ENCODE data around the gene VWCE.

VWCE gene

GRCh38 chr11:61329871-61330270, 34.8 kb upstream of the VWCE start:
- no peak for DNase-seq (ENCODE audit: low read depth)

DNA sequence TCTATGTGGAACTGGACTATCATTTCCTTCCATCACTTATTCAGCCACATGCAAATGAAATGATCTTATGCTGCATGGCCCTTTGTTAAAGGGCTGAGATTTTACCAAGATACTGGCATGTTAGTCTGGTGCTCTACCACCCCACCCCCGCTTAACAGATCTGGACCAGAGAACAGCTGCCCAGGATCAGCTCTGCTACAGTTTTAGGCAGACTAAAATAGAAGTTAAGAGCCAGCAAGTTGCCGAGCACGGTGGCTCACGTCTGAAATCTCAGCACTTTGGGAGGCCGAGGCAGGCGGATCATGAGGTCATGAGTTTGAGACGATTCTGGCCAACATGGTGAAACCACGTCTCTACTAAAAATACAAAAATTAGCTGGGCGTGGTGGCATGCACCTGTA, 33.2 kb upstream of the VWCE start:
- no peak for DNase-seq (ENCODE audit: low read depth)

DNA sequence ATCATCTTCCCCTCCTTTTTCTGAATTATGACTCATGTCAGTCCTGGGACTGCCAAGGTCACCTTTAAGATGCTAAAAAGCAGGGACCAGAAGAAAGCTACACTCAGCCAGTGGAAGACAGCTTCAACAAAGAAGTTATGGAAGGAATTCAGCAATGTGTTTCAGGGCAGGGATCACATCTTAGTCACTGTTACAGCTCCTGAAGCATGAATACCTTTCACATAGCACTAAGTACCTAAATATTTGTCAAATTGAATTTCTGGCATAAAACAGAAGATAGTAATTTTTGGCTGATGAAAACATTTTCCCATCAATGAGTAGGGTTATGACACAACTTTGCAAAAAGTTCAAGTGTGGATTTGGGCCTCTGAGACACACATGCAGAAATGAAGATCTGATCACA, 32.6 kb upstream of the VWCE start:
- DNase-seq (ENCODE audit: low read depth) = no peak

DNA sequence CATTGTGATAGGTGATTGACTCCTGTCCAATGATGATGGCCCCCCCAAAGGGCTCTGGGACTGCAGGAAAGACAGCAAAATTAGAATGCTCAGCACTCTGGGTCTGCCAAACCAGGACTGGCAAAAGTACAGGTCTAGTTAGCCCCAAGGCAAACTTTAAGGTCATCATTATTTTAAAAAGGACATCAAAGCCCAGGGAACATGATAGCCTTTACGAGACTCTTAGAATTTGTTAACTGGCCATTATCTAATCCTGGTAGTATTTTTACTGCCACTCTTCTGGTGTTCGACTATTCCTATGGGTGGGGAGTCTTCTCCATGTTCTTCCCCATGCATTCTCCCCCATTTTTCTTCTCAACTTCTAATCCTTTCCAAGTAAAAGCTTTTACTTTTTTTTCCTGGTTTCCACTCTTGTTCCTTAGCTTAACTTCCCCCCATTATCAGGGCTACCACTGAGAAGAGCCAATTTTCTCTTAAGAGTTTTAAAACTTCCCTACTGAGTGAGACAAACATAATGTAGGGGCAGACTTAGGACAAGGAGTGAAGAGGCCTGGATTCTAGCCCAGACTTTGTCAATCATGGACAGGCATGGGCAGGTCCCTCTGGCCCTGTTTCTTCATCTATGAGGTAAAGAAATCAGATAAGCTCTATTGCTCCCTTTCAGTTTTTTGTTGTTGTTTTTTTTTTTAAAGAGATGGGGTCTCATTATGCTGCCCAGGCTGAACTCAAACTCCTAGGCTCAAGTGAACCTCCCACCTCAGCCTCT, 30.7 kb upstream of the VWCE start:
- DNase-seq (ENCODE audit: low read depth) = no peak

DNA sequence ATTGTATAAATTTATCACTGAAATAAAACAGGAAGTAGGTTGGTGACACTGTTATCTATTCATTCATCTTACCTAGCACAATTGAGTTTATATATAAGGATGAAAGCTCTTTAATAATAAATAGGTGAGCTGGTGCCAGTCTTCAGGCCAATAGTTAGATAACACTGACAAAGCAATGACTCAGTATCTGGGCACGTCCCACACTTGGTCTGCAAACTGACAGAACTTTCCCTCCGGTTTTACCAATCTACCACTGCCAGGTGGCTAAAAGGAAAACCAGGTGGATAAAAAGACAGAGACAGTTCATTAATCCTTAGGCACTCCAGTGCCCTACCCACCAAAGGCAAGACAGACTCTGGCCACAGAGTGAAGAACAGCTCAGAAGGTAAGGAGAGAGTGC, 20.1 kb upstream of the VWCE start:
- no peak for DNase-seq (ENCODE audit: low read depth)

GRCh38 chr11:61310749-61311148, 15.6 kb upstream of the VWCE start:
- DNase-seq (ENCODE audit: low read depth) = no peak

DNA sequence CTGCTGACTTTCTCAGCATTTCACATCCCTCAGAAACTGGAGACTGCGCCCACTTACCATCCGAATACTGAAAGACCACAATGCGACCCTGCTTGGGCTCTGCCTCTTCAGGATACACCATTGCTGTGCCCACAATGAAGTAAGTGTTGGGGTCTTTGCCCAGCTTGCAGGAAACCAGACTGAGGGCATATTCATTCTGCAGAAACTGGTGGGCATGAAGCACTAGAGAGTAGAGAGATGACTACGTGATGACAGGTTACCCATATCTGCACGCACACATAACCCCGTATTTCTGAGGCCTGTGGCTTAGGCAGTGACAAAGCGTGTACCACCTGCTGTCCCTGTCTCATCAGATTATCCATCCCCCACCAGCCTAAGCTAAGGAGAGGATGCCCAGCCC, 14.6 kb upstream of the VWCE start:
- no peak for DNase-seq (ENCODE audit: low read depth)

DNA sequence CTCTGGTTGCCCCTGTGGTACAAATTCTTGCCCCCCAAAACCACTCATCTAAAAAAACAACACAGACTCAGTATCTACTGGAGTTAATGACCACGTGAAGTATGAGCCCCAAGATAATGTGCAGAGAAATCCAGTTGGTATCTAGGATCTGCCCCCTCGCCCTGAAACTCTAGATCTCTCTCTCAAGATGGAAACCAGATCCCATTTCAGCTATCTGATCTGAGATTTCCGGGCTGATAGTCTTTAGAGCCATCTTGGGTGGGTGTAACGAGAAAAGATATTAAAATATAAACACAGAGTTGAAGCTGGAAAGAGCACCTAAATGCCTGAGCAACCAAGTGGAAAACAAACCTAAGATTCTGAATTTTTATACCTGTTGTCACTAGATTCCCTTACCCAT, 14.0 kb upstream of the VWCE start:
- no peak for DNase-seq (ENCODE audit: low read depth)

DNA sequence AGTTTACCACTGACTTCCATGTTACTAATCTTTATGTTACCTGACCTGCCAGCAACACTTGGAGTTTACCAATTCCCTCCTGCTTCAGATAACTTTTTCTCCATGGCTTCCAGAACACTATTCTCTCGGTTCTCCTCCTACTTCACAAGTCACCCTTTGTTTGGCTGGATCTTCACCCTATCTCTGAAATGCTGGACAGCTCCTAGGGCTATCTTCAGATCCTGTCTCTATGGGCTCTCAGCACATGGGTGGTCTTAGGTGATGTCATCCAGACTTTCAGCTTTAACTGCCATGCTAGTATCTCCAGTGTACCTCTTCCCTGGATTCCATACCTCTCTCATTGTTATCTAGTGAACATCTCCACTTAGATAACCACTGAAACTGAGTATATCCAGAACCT, 12.2 kb upstream of the VWCE start:
- no peak for DNase-seq (ENCODE audit: low read depth)

- DNase-seq (ENCODE audit: low read depth) = no peak
Measured at GRCh38 chr11:61306221-61306620, 11.1 kb upstream of the VWCE start.

DNA sequence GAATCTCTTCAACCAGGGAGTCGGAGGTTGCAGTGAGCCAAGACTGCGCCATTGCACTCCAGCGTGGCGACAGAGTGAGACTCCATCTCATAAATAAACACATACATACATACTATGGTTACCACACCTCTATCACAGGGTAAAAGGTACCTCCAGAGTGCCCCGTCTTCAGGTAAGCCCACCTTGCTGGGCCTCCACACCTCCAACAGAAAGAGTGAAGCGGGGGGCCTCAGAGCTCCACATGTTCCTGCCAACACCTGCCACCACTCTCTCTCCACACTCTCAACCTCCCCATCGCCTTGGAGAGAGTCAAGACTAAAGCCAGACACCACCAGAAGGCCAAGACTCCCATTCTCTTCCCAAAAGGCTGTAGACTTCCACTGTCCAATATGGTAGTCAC, 10.3 kb upstream of the VWCE start:
- DNase-seq (ENCODE audit: low read depth) = no peak

DNA sequence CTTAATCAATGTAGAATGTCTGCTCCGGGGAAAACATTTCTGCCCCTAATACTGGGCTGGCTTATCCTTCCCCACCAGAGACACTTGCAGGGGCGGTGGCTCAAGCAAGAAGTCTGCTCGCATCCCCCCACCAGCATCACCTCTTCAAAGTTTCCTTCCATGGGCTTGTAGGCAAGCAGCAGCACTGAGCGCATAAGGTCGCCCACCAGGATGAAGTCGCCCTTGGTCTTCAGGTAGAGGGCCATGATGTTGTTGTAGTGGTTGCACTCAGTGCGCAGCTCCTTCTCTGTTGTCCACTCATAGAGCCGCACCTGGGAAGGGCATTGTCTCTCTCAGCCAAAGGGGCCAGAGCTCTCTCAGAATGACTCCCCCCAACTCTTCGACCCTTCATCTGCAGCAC, 8.6 kb upstream of the VWCE start:
- DNase-seq (ENCODE audit: low read depth) = no peak

DNA sequence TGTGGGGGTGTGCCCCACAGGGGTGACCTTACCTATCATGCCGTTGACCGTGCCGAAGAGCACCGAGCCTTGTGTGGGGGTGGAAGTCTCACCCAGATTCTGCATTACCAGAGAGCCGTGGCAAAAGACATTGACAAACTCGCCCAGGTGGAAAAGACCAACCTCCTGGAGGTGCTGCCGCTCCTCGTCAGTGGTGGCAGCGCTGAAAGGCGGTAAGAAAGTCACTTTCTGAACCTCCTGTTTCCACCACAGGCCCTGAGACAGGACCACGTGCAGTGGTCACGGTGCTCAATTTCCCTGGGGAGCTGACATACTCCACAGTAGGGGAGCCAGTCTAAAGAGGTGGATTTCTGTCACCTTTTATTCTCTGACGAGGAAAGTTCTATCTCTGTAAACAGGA, 7.4 kb upstream of the VWCE start:
- DNase-seq (ENCODE audit: low read depth) = no peak

DNA sequence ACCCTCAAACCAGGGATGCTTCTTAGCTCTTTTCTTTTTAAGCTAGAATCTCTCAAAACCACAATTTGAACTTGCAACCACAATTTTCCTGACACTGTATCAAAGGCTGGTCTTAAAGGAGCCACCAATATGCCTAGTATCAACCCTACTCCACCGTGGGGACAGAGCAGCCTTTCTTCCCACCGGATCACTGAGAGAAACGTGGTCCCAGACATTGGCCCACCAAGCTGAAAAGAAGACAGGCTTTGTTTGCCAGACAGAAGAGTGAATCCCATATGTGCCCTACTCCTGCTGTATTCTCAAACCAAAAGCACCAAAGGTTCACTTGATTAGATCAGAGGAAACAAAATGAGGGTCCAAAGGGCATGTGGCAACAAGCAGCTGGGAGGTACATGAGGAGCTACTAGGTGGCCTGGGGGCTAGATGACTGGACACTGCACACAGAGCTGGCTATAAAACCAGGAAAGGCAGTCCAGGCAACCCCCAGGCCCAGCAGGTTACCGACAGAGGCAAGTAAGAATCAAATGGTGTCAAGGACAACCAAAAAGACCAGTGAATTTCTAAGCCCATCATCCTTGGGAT, 3.6 kb upstream of the VWCE start:
- DNase-seq (ENCODE audit: low read depth) = no peak

GRCh38 chr11:61297746-61298145, 2.6 kb upstream of the VWCE start:
- DNase-seq (ENCODE audit: low read depth) = no peak

DNA sequence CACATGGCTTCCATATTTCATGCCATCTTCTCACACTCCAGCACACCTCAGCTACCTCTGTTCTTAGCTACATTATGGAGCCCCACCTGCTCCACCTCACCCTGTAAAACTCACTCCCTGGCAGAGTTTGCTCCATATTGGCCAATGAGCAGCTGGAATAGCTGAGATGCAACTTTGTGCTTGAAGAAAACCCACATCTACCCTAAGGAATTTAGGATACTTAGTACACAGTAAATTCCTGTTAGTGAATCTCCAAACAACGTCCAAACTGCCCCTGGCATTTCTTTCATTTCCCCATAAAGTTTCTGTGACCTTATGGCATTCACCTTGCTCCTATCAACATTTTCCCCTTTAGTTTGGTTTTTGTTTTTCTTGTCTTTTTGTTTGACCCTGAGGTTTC, 2.2 kb upstream of the VWCE start:
- DNase-seq (ENCODE audit: low read depth) = no peak

DNA sequence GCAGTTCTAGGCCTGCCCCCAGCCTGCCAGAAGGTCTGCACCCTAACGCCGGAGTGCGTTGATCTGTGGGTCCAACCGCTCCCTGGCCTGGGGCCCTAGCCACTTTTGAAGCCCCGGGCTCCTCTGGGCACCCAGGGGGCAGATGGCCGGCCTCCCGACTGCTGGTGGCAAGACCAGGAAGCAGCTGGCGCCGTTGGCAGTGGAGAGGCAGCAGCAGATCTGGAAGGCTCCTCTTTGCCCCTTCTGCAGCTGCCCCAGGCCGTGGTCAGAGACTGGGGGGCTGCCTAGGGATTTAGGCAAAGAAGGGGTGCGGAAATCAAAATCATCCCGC, 445 bp upstream of the VWCE start:
- DNase-seq (ENCODE audit: low read depth) = no peak

- DNase-seq (ENCODE audit: low read depth) = no peak
Measured at GRCh38 chr11:61293867-61294716, 1.0 kb downstream of the VWCE start.

- DNase-seq (ENCODE audit: low read depth) = no peak
Measured at GRCh38 chr11:61292356-61292755, 2.8 kb downstream of the VWCE start.

DNA sequence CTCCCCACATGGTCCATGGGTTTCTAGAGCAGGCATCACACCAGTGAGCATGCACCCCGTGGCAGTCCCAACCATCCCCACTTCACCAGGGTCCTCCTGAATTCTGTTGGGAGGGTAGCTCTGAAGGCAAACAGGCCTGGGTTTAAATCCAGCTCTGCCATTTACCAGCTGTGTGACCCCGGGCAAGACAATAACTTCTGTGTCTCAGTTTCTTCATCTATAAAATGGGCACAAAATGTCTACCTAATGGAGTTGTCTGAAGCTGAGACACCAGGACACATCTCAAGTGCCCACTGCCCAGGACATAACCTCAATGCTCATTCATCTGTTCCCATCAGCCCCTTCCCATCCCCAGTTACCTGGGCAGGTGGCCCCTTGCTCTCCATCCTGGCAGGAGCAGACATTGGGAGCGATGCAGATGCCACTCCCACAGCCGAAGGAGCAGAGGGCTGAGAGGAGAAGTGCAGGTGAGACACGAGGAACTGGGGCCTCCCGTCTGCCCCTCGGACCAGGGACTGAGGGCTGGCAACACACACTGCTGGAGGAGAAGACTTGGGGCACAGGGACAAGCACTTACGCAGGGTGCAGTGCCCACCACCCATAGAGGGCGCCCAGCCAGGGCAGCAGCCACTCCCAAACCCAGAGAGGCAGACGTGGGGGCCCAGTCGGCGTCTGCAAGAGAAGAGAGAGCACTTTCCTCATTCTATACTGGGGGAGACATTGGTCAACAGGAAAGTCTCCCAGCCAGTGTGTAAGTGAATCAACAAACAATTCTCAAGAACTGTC, 4.0 kb downstream of the VWCE start:
- no peak for DNase-seq (ENCODE audit: low read depth)

GRCh38 chr11:61287338-61287977, 7.7 kb downstream of the VWCE start:
- DNase-seq (ENCODE audit: low read depth) = no peak

DNA sequence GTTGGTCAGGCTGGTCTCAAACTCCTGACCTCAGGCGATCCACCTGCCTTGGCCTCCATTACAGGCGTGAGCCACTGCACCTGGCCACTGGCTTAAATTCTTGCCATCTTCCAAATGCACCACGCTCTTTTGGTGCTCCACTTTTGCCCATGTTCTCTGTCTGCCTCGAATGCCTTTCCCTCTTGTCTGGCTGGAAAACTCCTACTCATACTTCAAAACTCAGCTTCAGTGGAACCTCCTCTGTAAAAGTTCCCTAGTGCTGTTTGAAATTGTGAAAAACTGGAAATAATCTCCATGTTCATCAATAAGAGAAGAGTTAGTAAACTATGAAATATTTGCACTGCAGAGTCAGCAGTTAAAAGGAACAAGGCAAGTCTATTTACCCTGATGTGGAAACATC, 11.5 kb downstream of the VWCE start:
- DNase-seq (ENCODE audit: low read depth) = no peak
